BE2C (cell line): ENCODE data around the gene SUOX.

Source experiments
- DNase-seq: peaks from one replicate; pipeline ENCODE4 v3.0.0-alpha.2; 2020
- H3K27me3 ChIP-seq: fragments of 250-450 bp; sonication (Bioruptor Pico); 2 replicates; pipeline ENCODE4 v1.5.1; 2020; ENCODE audit warnings: mild to moderate bottlenecking
- H3K36me3 ChIP-seq: fragments of 250-450 bp; sonication (Bioruptor Pico); 2 replicates; pipeline ENCODE4 v1.5.1; 2020; ENCODE audit warnings: mild to moderate bottlenecking
- H3K4me1 ChIP-seq: fragments of 250-450 bp; sonication (Bioruptor Pico); 2 replicates; pipeline ENCODE4 v1.5.1; 2020
- H3K4me3 ChIP-seq: 2 replicates; pipeline ENCODE4 v1.5.1; 2011; ENCODE audit warnings: low read depth, low read length
- H3K9me3 ChIP-seq: fragments of 250-450 bp; sonication (Bioruptor Pico); 2 replicates; pipeline ENCODE4 v1.5.1; 2020
- TF ChIP-seq, protein P1 (sequence below): IDR thresholded peaks from 2 replicates; pipeline ENCODE4 v1.5.1; 2012; ENCODE audit warnings: mild to moderate bottlenecking, low read depth, low read length

SUOX gene

DNA sequence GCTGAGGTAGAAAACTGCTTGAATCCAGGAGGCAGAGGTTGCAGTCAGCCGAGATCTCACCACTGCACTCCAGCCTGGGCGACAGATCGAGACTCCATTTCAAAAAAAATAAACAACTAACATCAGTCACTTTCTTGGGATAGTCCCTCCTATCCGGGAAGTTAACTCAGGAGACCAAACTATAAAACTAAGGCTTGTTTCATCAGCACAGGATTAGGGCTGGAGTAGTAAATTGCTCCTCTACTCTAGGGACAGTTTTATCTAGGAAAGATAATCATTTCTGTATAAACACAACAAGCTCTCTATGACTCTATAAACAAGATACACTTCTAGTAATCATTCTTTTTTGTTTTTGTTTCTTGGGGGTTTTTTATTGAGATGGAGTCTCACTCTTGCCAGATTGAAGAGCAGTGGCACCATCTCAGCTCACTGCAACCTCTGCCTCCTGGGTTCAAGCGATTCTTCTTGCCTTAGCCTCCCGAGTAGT is 56.4 kb downstream of the SUOX start:
- no peaks in the 10 kb centered on the region for H3K36me3 ChIP-seq
- H3K4me3 ChIP-seq, result no peak overlapping the region
- no peaks in the 10 kb centered on the region for H3K4me1 ChIP-seq
- TF ChIP-seq, protein P1, sequence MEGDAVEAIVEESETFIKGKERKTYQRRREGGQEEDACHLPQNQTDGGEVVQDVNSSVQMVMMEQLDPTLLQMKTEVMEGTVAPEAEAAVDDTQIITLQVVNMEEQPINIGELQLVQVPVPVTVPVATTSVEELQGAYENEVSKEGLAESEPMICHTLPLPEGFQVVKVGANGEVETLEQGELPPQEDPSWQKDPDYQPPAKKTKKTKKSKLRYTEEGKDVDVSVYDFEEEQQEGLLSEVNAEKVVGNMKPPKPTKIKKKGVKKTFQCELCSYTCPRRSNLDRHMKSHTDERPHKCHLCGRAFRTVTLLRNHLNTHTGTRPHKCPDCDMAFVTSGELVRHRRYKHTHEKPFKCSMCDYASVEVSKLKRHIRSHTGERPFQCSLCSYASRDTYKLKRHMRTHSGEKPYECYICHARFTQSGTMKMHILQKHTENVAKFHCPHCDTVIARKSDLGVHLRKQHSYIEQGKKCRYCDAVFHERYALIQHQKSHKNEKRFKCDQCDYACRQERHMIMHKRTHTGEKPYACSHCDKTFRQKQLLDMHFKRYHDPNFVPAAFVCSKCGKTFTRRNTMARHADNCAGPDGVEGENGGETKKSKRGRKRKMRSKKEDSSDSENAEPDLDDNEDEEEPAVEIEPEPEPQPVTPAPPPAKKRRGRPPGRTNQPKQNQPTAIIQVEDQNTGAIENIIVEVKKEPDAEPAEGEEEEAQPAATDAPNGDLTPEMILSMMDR, result no peak
- H3K27me3 ChIP-seq, result no peaks in the 10 kb centered on the region
- DNase-seq, result no peak
- no peaks in the 10 kb centered on the region for H3K9me3 ChIP-seq
